ENCODE measurements around the gene SPTLC3.

- TF ChIP-seq JUN (CRISPR knock-in tag; IDR thresholded peaks at IDR 0.05) (no peak), ZNF768 (CRISPR knock-in tag; IDR thresholded peaks at IDR 0.05) (no peak), CTCF (CRISPR knock-in tag; IDR thresholded peaks at IDR 0.05) (no peak), PHF20 (CRISPR knock-in tag; IDR thresholded peaks at IDR 0.05) (no peak), EZH2 (conservative IDR thresholded peaks at IDR 0.05; ENCODE audit: low read depth, low read length) (no peak), AGO1 (IDR thresholded peaks at IDR 0.05; ENCODE audit: low read depth, low read length, poor library complexity, severe bottlenecking) (no peak), CHD2 (IDR thresholded peaks at IDR 0.05; ENCODE audit: low read depth, low read length) (no peak), STAT6 (CRISPR knock-in tag; IDR thresholded peaks at IDR 0.05; ENCODE audit: borderline replicate concordance) (no peak), CREBL2 (CRISPR knock-in tag; IDR thresholded peaks at IDR 0.05; ENCODE audit: borderline replicate concordance) (no peak)
These were observed 21.5 kb upstream of the SPTLC3 start for GRCh38 chr20:12987261-12987660.
